Regular cardiac myocyte (primary cell): Measurements from ENCODE around the gene MCF2. TPM values are rescaled to one million over a fixed set of nuclear protein-coding genes. Genes with fewer than 3 reads are reported as not detected.

ENCODE experiments used
- total RNA-seq: library from RNA; depleted of rRNA; stranded (reverse); fragments of >200 nt; gene quantifications from 2 replicates; pipeline ENCODE4 v1.2.3, GENCODE V29; 2014

Gene MCF2, protein sequence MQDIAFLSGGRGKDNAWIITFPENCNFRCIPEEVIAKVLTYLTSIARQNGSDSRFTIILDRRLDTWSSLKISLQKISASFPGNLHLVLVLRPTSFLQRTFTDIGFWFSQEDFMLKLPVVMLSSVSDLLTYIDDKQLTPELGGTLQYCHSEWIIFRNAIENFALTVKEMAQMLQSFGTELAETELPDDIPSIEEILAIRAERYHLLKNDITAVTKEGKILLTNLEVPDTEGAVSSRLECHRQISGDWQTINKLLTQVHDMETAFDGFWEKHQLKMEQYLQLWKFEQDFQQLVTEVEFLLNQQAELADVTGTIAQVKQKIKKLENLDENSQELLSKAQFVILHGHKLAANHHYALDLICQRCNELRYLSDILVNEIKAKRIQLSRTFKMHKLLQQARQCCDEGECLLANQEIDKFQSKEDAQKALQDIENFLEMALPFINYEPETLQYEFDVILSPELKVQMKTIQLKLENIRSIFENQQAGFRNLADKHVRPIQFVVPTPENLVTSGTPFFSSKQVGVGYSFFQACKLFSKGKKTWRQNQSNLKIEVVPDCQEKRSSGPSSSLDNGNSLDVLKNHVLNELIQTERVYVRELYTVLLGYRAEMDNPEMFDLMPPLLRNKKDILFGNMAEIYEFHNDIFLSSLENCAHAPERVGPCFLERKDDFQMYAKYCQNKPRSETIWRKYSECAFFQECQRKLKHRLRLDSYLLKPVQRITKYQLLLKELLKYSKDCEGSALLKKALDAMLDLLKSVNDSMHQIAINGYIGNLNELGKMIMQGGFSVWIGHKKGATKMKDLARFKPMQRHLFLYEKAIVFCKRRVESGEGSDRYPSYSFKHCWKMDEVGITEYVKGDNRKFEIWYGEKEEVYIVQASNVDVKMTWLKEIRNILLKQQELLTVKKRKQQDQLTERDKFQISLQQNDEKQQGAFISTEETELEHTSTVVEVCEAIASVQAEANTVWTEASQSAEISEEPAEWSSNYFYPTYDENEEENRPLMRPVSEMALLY
- not detected in 2 replicates for total RNA-seq

DNA sequence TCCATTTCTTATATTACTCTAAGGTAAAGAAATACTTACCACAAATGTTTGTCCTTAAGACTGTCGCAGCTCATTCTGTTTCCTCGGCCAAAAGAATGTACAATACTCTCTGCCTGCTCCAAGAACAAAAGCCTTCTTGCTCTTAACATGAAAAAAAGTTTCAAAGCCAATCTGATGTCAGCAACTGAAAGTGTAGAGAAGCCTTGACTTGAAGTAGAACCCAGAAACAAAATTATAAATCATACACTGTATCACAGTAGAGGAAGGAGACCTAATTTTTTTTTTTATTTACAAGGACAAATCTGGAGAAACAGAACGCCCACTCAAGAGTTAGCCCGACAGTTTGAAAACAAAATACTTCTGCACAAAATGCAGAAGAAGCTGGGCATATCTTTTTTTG, at the start of gene MCF2:
TSS of gene MCF2 (minus strand) at position 101 of the 400 bp plus-strand sequence. CDS start 56,423 bp downstream, outside the sequence.

Other genes with a start within 250 kb of the MCF2 start
- gene F9, start 177.4 kb downstream of the MCF2 start, total RNA-seq: not detected in 2 replicates
- 51.3 and 56.4 TPM in 2 replicates for gene ATP11C, start 224.9 kb upstream of the MCF2 start, total RNA-seq